Measurements from ENCODE around the gene NKX1-1. TPM values are rescaled to one million over a fixed set of nuclear protein-coding genes. Genes with fewer than 3 reads are reported as not detected.
A peak's percentile ranks its signal among the peaks of the same experiment; 100 is the strongest.
"Not testable (repeated sequence)": the region's sequence is repeated elsewhere in the genome, so short reads cannot be mapped to it uniquely, and the experiment has no call there.

Gene NKX1-1
- total RNA-seq, 2 experiments from 2014 or later = not detected

GRCh38 chr4:1395941-1396805, 10.1 kb downstream of the NKX1-1 start:
- Mint-ChIP-seq H3K36me3 (ENCODE audit: low read depth) (peaks cover 9% of the 10 kb centered on the region), H3K4me3 (no peak overlapping the region), H3K27me3 (peaks cover 7% of the 10 kb centered on the region), H3K27ac (no peak overlapping the region), H3K9me3 (peaks cover 14% of the 10 kb centered on the region), H3K4me1 (no peaks in the 10 kb centered on the region)
- ChIA-PET POLR2A (no interaction called here), CTCF (no interaction called here)
- DNase-seq = no peak

GRCh38 chr4:1395389-1395820, 10.8 kb downstream of the NKX1-1 start:
- DNase-seq; CTCF ChIA-PET; H3K4me1 Mint-ChIP-seq; H3K36me3 Mint-ChIP-seq (ENCODE audit: low read depth); POLR2A ChIA-PET; H3K4me3 Mint-ChIP-seq; H3K27me3 Mint-ChIP-seq: not testable (repeated sequence)
- Mint-ChIP-seq H3K9me3 (peaks cover 14% of the 10 kb centered on the region), H3K27ac (peak overlapping the region; percentile 36)

- DNase-seq; H3K36me3 Mint-ChIP-seq (ENCODE audit: low read depth); H3K27me3 Mint-ChIP-seq: not testable (repeated sequence)
Measured at GRCh38 chr4:1394554-1395388, 11.5 kb downstream of the NKX1-1 start.

GRCh38 chr4:1393866-1394265, 12.4 kb downstream of the NKX1-1 start:
- H3K27me3 Mint-ChIP-seq = no peaks in the 10 kb centered on the region
- POLR2A ChIA-PET = no interaction called here
- peaks cover 17% of the 10 kb centered on the region for H3K9me3 Mint-ChIP-seq
- no peak overlapping the region for H3K4me3 Mint-ChIP-seq
- CTCF ChIA-PET = interaction anchor here (0.8 to 1.2 kb wide), 2 partner anchors 77 to 119 kb away, joined by 3 read pairs; no protein-coding TSS in a partner anchor
- H3K4me1 Mint-ChIP-seq = no peaks in the 10 kb centered on the region
- H3K27ac Mint-ChIP-seq = no peak overlapping the region
- no peak for DNase-seq
- H3K36me3 Mint-ChIP-seq (ENCODE audit: low read depth) = peaks cover 8% of the 10 kb centered on the region

More at GRCh38 chr4:1394554-1395388, 11.5 kb downstream of the NKX1-1 start:
- H3K27ac Mint-ChIP-seq, POLR2A ChIA-PET, H3K4me3 Mint-ChIP-seq, H3K4me1 Mint-ChIP-seq: not testable (repeated sequence)
- peaks cover 15% of the 10 kb centered on the region for H3K9me3 Mint-ChIP-seq
- CTCF ChIA-PET = interaction anchor here (1.2 kb wide), 1 partner anchor 76 kb away, joined by 3 read pairs; no protein-coding TSS in a partner anchor

- DNase-seq, POLR2A ChIA-PET, H3K27me3 Mint-ChIP-seq, H3K4me3 Mint-ChIP-seq, H3K27ac Mint-ChIP-seq, H3K4me1 Mint-ChIP-seq: not testable (repeated sequence)
- CTCF ChIA-PET = interaction anchor here (0.8 to 1.2 kb wide), 2 partner anchors 78 to 120 kb away, joined by 3 read pairs; no protein-coding TSS in a partner anchor
- H3K36me3 Mint-ChIP-seq (ENCODE audit: low read depth) = peaks cover 12% of the 10 kb centered on the region
- H3K9me3 Mint-ChIP-seq = peaks cover 18% of the 10 kb centered on the region
Measured at GRCh38 chr4:1393363-1393762, 12.9 kb downstream of the NKX1-1 start.

GRCh38 chr4:1385373-1386340, 20.6 kb downstream of the NKX1-1 start:
- ChIA-PET CTCF (no interaction called here), POLR2A (no interaction called here)
- H3K4me3 Mint-ChIP-seq = no peak overlapping the region
- peaks cover 14% of the 10 kb centered on the region for H3K36me3 Mint-ChIP-seq (ENCODE audit: low read depth)
- no peak overlapping the region for H3K27ac Mint-ChIP-seq
- DNase-seq = no peak
- H3K27me3 Mint-ChIP-seq = no peaks in the 10 kb centered on the region
- H3K4me1 Mint-ChIP-seq = no peaks in the 10 kb centered on the region
- H3K9me3 Mint-ChIP-seq = peaks cover 12% of the 10 kb centered on the region

GRCh38 chr4:1384675-1385372, 21.4 kb downstream of the NKX1-1 start:
- Mint-ChIP-seq H3K27me3 (no peaks in the 10 kb centered on the region), H3K4me3 (no peak overlapping the region)
- no peak for DNase-seq

GRCh38 chr4:1383728-1384591, 22.3 kb downstream of the NKX1-1 start:
- Mint-ChIP-seq H3K27me3 (no peaks in the 10 kb centered on the region), H3K36me3 (ENCODE audit: low read depth) (peaks cover 14% of the 10 kb centered on the region), H3K4me1 (no peaks in the 10 kb centered on the region), H3K9me3 (peaks cover 8% of the 10 kb centered on the region), H3K27ac (no peak overlapping the region), H3K4me3 (no peak overlapping the region)
- DNase-seq = no peak
- CTCF ChIA-PET = no interaction called here
- POLR2A ChIA-PET = no interaction called here

More at GRCh38 chr4:1384675-1385372, 21.4 kb downstream of the NKX1-1 start:
- Mint-ChIP-seq H3K4me1 (no peaks in the 10 kb centered on the region), H3K27ac (no peak overlapping the region), H3K9me3 (peaks cover 12% of the 10 kb centered on the region), H3K36me3 (ENCODE audit: low read depth) (peaks cover 14% of the 10 kb centered on the region)
- ChIA-PET CTCF (no interaction called here), POLR2A (no interaction called here)

GRCh38 chr4:1382776-1383727, 23.2 kb downstream of the NKX1-1 start:
- ChIA-PET POLR2A (no interaction called here), CTCF (no interaction called here)
- H3K27me3 Mint-ChIP-seq = no peaks in the 10 kb centered on the region
- H3K36me3 Mint-ChIP-seq (ENCODE audit: low read depth) = peaks cover 6% of the 10 kb centered on the region
- H3K27ac Mint-ChIP-seq = no peak overlapping the region
- H3K9me3 Mint-ChIP-seq = no peaks in the 10 kb centered on the region
- no peaks in the 10 kb centered on the region for H3K4me1 Mint-ChIP-seq
- no peak overlapping the region for H3K4me3 Mint-ChIP-seq
- no peak for DNase-seq

- no peak overlapping the region for H3K4me3 Mint-ChIP-seq
- DNase-seq = no peak
- H3K27ac Mint-ChIP-seq = no peak overlapping the region
- H3K9me3 Mint-ChIP-seq = no peaks in the 10 kb centered on the region
- H3K4me1 Mint-ChIP-seq = no peaks in the 10 kb centered on the region
- ChIA-PET POLR2A (no interaction called here), CTCF (no interaction called here)
- no peaks in the 10 kb centered on the region for H3K27me3 Mint-ChIP-seq
- no peaks in the 10 kb centered on the region for H3K36me3 Mint-ChIP-seq (ENCODE audit: low read depth)
Measured at GRCh38 chr4:1381944-1382541, 24.2 kb downstream of the NKX1-1 start.
